Measurements from ENCODE around the gene KCNC4.

GRCh38 chr1:110189181-110189580, 20.9 kb upstream of the KCNC4 start:
- TF ChIP-seq POLR2A (IDR thresholded peaks at IDR 0.05), result no peak
- TF ChIP-seq CTCF (IDR thresholded peaks at IDR 0.05), result no peak

Measured in right lobe of liver (tissue), 4 donors.